Measurements from ENCODE around the gene BRF1. TPM values are rescaled to one million over a fixed set of nuclear protein-coding genes. Genes with fewer than 3 reads are reported as not detected.

BRF1 gene
- total and polyA plus RNA-seq, 2 donors, result 14.7 to 29.8 TPM

DNA sequence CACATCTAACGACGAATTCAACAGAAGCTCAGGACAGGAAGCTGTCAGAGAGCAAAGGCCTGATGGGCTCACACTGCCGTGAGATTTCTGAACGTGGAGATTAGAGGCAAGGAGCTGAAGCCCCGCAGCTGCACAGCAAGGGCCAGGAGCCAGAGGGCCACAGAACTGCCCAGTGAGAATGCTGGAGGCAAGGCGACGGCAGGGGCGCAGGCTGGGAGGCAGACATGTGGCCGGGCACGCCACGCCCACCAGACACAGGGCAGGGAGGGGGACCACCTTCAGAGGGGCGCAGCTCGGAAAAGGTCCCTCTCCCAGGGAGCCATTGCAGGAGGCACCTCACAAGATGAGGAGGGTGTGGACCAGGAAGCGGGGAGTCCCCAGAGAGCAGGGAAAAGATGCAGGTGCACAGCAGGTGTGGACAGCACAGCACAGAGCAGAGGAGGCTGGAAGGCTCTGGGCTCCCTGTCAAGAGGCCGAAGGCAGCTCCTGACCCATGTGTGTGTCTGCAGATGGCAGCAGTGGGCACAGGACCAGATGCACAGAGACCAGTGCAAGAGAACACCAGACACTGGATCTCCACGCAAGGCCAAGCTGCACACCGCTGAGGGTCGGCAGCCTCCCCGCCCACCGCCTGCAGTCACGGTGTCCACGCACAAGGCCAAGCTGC lies 29.4 kb downstream of the BRF1 start:
- no peak for DNase-seq (ENCODE audit: low read depth in 6 of 9, low spot score in 9 of 9)
- 99% methylated on average over 22 of the region's 22 CpGs for WGBS
- H3K4me3 ChIP-seq (ENCODE audit: low read length in 2 of 2), result no peak overlapping the region
- H3K4me1 ChIP-seq (ENCODE audit: control insufficient read depth in 2 of 2, insufficient read depth in 2 of 2, low read length in 2 of 2), result no peaks in the 10 kb centered on the region
- no peaks in the 10 kb centered on the region for H3K27me3 ChIP-seq (ENCODE audit: control insufficient read depth in 2 of 2, insufficient read depth in 1 of 2, low read length in 1 of 2)
- H3K9me3 ChIP-seq (ENCODE audit: control insufficient read depth in 2 of 2, insufficient read depth in 1 of 2, low read length in 1 of 2), result peaks cover 0 to 1% of the 10 kb centered on the region in 2 donors
- H3K27ac ChIP-seq (ENCODE audit: low read depth in 1 of 2, low read length in 1 of 2), result no peak overlapping the region
- H3K36me3 ChIP-seq (ENCODE audit: control insufficient read depth in 2 of 2, insufficient read depth in 2 of 2, low read length in 1 of 2), result peaks cover 0 to 18% of the 10 kb centered on the region in 2 donors

GRCh38 chr14:105269405-105269804 lies 31.4 kb downstream of the BRF1 start:
- Histone ChIP-seq H3K27ac (ENCODE audit: low read depth in 1 of 2, low read length in 1 of 2) (no peak overlapping the region), H3K27me3 (ENCODE audit: control insufficient read depth in 2 of 2, insufficient read depth in 1 of 2, low read length in 1 of 2) (no peaks in the 10 kb centered on the region), H3K9me3 (ENCODE audit: control insufficient read depth in 2 of 2, insufficient read depth in 1 of 2, low read length in 1 of 2) (peaks cover 0 to 1% of the 10 kb centered on the region in 2 donors), H3K4me3 (ENCODE audit: low read length in 2 of 2) (no peak overlapping the region), H3K4me1 (ENCODE audit: control insufficient read depth in 2 of 2, insufficient read depth in 2 of 2, low read length in 2 of 2) (no peaks in the 10 kb centered on the region), H3K36me3 (ENCODE audit: control insufficient read depth in 2 of 2, insufficient read depth in 2 of 2, low read length in 1 of 2) (peaks cover 0 to 18% of the 10 kb centered on the region in 2 donors)
- DNase-seq (ENCODE audit: low read depth in 6 of 9, low spot score in 9 of 9), result no peak
- WGBS, result 95% methylated on average over 11 of the region's 11 CpGs

- H3K27me3 ChIP-seq (ENCODE audit: control insufficient read depth in 2 of 2, insufficient read depth in 1 of 2, low read length in 1 of 2), result no peaks in the 10 kb centered on the region
- H3K4me3 ChIP-seq (ENCODE audit: low read length in 2 of 2), result no peak overlapping the region
- no peak for DNase-seq (ENCODE audit: low read depth in 6 of 9, low spot score in 9 of 9)
- no peak overlapping the region for H3K27ac ChIP-seq (ENCODE audit: low read depth in 1 of 2, low read length in 1 of 2)
- peaks cover 0 to 1% of the 10 kb centered on the region in 2 donors for H3K9me3 ChIP-seq (ENCODE audit: control insufficient read depth in 2 of 2, insufficient read depth in 1 of 2, low read length in 1 of 2)
- peaks cover 0 to 18% of the 10 kb centered on the region in 2 donors for H3K36me3 ChIP-seq (ENCODE audit: control insufficient read depth in 2 of 2, insufficient read depth in 2 of 2, low read length in 1 of 2)
- H3K4me1 ChIP-seq (ENCODE audit: control insufficient read depth in 2 of 2, insufficient read depth in 2 of 2, low read length in 2 of 2), result no peaks in the 10 kb centered on the region
- 98% methylated on average over 18 of the region's 18 CpGs for WGBS
These were observed 32.0 kb downstream of the BRF1 start for GRCh38 chr14:105268736-105269354.

GRCh38 chr14:105267820-105268548 lies 32.8 kb downstream of the BRF1 start:
- no peak overlapping the region for H3K4me3 ChIP-seq (ENCODE audit: low read length in 2 of 2)
- no peaks in the 10 kb centered on the region for H3K27me3 ChIP-seq (ENCODE audit: control insufficient read depth in 2 of 2, insufficient read depth in 1 of 2, low read length in 1 of 2)
- H3K36me3 ChIP-seq (ENCODE audit: control insufficient read depth in 2 of 2, insufficient read depth in 2 of 2, low read length in 1 of 2), result peaks cover 0 to 18% of the 10 kb centered on the region in 2 donors
- no peak overlapping the region for H3K27ac ChIP-seq (ENCODE audit: low read depth in 1 of 2, low read length in 1 of 2)
- no peaks in the 10 kb centered on the region for H3K4me1 ChIP-seq (ENCODE audit: control insufficient read depth in 2 of 2, insufficient read depth in 2 of 2, low read length in 2 of 2)
- H3K9me3 ChIP-seq (ENCODE audit: control insufficient read depth in 2 of 2, insufficient read depth in 1 of 2, low read length in 1 of 2), result peaks cover 0 to 1% of the 10 kb centered on the region in 2 donors
- no peak for DNase-seq (ENCODE audit: low read depth in 6 of 9, low spot score in 9 of 9)
- WGBS, result 96% methylated on average over 21 of the region's 21 CpGs

DNA sequence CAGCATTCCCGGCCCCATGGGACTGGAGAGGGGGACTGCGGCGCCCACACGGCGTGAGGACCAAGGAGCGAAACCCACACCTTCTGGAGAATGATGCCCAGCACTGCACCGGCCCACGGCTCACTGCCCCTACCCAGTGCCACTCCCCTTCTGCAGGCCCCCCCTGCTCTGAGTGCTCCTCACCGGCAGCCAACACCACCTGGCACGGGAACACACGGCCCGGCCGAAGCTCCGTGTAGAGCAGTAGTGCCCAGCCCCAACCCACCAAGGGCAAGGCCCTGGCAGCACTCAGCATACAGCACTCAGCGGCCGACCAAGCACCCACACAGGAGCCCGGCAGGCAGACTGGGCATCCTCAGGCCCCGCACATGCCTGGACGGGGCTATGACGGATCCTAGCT lies 39.0 kb downstream of the BRF1 start:
- H3K27ac ChIP-seq (ENCODE audit: low read depth in 1 of 2, low read length in 1 of 2), result no peak overlapping the region
- no peaks in the 10 kb centered on the region for H3K9me3 ChIP-seq (ENCODE audit: control insufficient read depth in 2 of 2, insufficient read depth in 1 of 2, low read length in 1 of 2)
- H3K4me3 ChIP-seq (ENCODE audit: low read length in 2 of 2), result no peak overlapping the region
- 98% methylated on average over 20 of the region's 20 CpGs for WGBS
- DNase-seq (ENCODE audit: low read depth in 6 of 9, low spot score in 9 of 9), result no peak
- H3K4me1 ChIP-seq (ENCODE audit: control insufficient read depth in 2 of 2, insufficient read depth in 2 of 2, low read length in 2 of 2), result no peaks in the 10 kb centered on the region
- peaks cover 4 to 10% of the 10 kb centered on the region in 2 donors for H3K36me3 ChIP-seq (ENCODE audit: control insufficient read depth in 2 of 2, insufficient read depth in 2 of 2, low read length in 1 of 2)
- no peaks in the 10 kb centered on the region for H3K27me3 ChIP-seq (ENCODE audit: control insufficient read depth in 2 of 2, insufficient read depth in 1 of 2, low read length in 1 of 2)

- Histone ChIP-seq H3K9me3 (ENCODE audit: control insufficient read depth in 2 of 2, insufficient read depth in 1 of 2, low read length in 1 of 2) (no peaks in the 10 kb centered on the region), H3K27ac (ENCODE audit: low read depth in 1 of 2, low read length in 1 of 2) (no peak overlapping the region), H3K4me3 (ENCODE audit: low read length in 2 of 2) (no peak overlapping the region), H3K27me3 (ENCODE audit: control insufficient read depth in 2 of 2, insufficient read depth in 1 of 2, low read length in 1 of 2) (no peaks in the 10 kb centered on the region), H3K4me1 (ENCODE audit: control insufficient read depth in 2 of 2, insufficient read depth in 2 of 2, low read length in 2 of 2) (no peaks in the 10 kb centered on the region), H3K36me3 (ENCODE audit: control insufficient read depth in 2 of 2, insufficient read depth in 2 of 2, low read length in 1 of 2) (peaks cover 4 to 10% of the 10 kb centered on the region in 2 donors)
- no peak for DNase-seq (ENCODE audit: low read depth in 6 of 9, low spot score in 9 of 9)
- 97% methylated on average over 12 of the region's 12 CpGs for WGBS
These were observed 39.8 kb downstream of the BRF1 start for GRCh38 chr14:105260959-105261358.

DNA sequence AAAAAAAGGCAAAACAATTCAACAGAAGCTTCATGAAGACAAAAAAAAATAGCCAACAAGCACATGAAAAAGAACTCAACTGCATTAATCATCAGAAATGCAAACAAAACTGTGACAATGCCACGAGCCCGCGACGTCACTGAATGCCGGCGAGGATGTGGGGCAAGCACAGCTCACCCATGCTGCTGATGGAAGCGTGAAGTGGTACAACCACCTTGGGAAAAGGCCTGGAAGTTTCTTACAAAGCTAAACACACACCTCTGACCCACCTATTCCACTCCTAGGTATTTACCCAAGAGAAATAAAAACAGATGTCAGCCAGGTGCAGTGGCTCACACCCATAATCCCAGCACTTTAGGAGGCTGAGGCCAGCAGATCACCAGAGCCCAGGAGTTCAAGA lies 42.0 kb downstream of the BRF1 start:
- no peaks in the 10 kb centered on the region for H3K4me1 ChIP-seq (ENCODE audit: control insufficient read depth in 2 of 2, insufficient read depth in 2 of 2, low read length in 2 of 2)
- no peaks in the 10 kb centered on the region for H3K27me3 ChIP-seq (ENCODE audit: control insufficient read depth in 2 of 2, insufficient read depth in 1 of 2, low read length in 1 of 2)
- H3K36me3 ChIP-seq (ENCODE audit: control insufficient read depth in 2 of 2, insufficient read depth in 2 of 2, low read length in 1 of 2), result peaks cover 4 to 16% of the 10 kb centered on the region in 2 donors
- no peak overlapping the region for H3K4me3 ChIP-seq (ENCODE audit: low read length in 2 of 2)
- no peaks in the 10 kb centered on the region for H3K9me3 ChIP-seq (ENCODE audit: control insufficient read depth in 2 of 2, insufficient read depth in 1 of 2, low read length in 1 of 2)
- WGBS, result 98% methylated on average over 7 of the region's 7 CpGs
- DNase-seq (ENCODE audit: low read depth in 6 of 9, low spot score in 9 of 9), result no peak
- H3K27ac ChIP-seq (ENCODE audit: low read depth in 1 of 2, low read length in 1 of 2), result no peak overlapping the region

- H3K36me3 ChIP-seq (ENCODE audit: control insufficient read depth in 2 of 2, insufficient read depth in 2 of 2, low read length in 1 of 2), result peaks cover 7 to 24% of the 10 kb centered on the region in 2 donors
- DNase-seq (ENCODE audit: low read depth in 6 of 9, low spot score in 9 of 9), result no peak
- H3K27ac ChIP-seq (ENCODE audit: low read depth in 1 of 2, low read length in 1 of 2), result no peak overlapping the region
- no peak overlapping the region for H3K4me3 ChIP-seq (ENCODE audit: low read length in 2 of 2)
- H3K27me3 ChIP-seq (ENCODE audit: control insufficient read depth in 2 of 2, insufficient read depth in 1 of 2, low read length in 1 of 2), result no peaks in the 10 kb centered on the region
- 95% methylated on average over 15 of the region's 15 CpGs for WGBS
- no peaks in the 10 kb centered on the region for H3K9me3 ChIP-seq (ENCODE audit: control insufficient read depth in 2 of 2, insufficient read depth in 1 of 2, low read length in 1 of 2)
- no peaks in the 10 kb centered on the region for H3K4me1 ChIP-seq (ENCODE audit: control insufficient read depth in 2 of 2, insufficient read depth in 2 of 2, low read length in 2 of 2)
These were observed 43.3 kb downstream of the BRF1 start for GRCh38 chr14:105257464-105257863.

DNA sequence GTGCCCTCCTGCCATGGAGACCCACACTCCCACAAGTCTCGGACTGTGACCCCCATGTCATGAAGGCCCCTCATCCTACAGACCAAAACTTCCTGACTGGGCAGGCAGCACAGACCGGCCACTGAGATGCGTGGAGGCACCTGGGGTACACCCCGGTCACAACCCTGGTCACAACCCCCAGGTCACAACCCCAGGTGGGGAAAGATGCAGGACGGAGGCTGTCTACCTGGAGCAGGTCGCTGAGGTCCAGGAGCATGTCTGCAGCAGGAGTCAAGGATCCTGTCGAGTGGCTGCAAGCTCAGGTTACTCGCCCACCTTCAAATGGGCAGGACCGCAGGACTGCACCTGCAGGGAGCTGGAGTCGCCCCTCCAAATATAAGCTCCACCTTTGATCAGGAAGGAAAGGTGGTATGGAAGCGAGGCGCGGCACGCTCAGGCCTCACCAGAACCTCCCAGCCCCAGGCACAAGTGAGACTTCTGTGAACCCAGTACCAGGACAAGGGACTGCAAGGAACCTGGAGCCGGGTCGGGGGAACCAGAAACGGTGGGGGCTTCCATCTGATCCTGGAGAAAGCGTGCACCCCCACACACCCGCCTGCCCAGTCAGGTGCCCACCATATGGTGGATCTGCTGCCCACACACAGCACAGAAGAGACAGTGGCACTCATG lies 44.4 kb downstream of the BRF1 start:
- Histone ChIP-seq H3K27me3 (ENCODE audit: control insufficient read depth in 2 of 2, insufficient read depth in 1 of 2, low read length in 1 of 2) (no peaks in the 10 kb centered on the region), H3K9me3 (ENCODE audit: control insufficient read depth in 2 of 2, insufficient read depth in 1 of 2, low read length in 1 of 2) (no peaks in the 10 kb centered on the region), H3K4me1 (ENCODE audit: control insufficient read depth in 2 of 2, insufficient read depth in 2 of 2, low read length in 2 of 2) (peaks cover 0 to 2% of the 10 kb centered on the region in 2 donors), H3K27ac (ENCODE audit: low read depth in 1 of 2, low read length in 1 of 2) (no peak overlapping the region), H3K36me3 (ENCODE audit: control insufficient read depth in 2 of 2, insufficient read depth in 2 of 2, low read length in 1 of 2) (peaks cover 10 to 31% of the 10 kb centered on the region in 2 donors), H3K4me3 (ENCODE audit: low read length in 2 of 2) (no peak overlapping the region)
- DNase-seq (ENCODE audit: low read depth in 6 of 9, low spot score in 9 of 9), result no peak
- WGBS, result 99% methylated on average over 19 of the region's 19 CpGs

Measured in thymus (tissue), 11 donors.